GM06990 (cell line): ENCODE data around the gene PYGM.

Experiments
- DNase-seq: peaks from one replicate; pipeline ENCODE4 v3.0.0-alpha.2; 2011; ENCODE audit not compliant: insufficient read length; ENCODE audit errors: extremely low read depth
- H3K27me3 ChIP-seq: replicated peaks from 2 replicates; pipeline ENCODE4 v1.6.0; 2011; ENCODE audit warnings: low read length; ENCODE audit not compliant: control insufficient read depth, insufficient read depth
- H3K36me3 ChIP-seq: 2 replicates; pipeline ENCODE4 v1.5.1; 2011; ENCODE audit warnings: low read length; ENCODE audit not compliant: control insufficient read depth, insufficient read depth
- H3K4me3 ChIP-seq: replicated peaks from 2 replicates; pipeline ENCODE4 v1.5.1; 2011; ENCODE audit warnings: low read depth, mild to moderate bottlenecking, control low read depth, low read length
- CTCF ChIP-seq: IDR thresholded peaks from 2 replicates; pipeline ENCODE4 v1.5.1; 2011; ENCODE audit warnings: low read length, control low read depth, mild to moderate bottlenecking, inconsistent platforms; ENCODE audit not compliant: insufficient read depth, poor library complexity, severe bottlenecking

PYGM gene

GRCh38 chr11:64713781-64714363 lies 45.9 kb downstream of the PYGM start:
- Histone ChIP-seq H3K4me3 (no peak overlapping the region), H3K36me3 (no peaks in the 10 kb centered on the region), H3K27me3 (no peaks in the 10 kb centered on the region; the same call in none of the 2 replicates)
- DNase-seq: no peak
- TF ChIP-seq CTCF: no peak

GRCh38 chr11:64713016-64713707 lies 46.6 kb downstream of the PYGM start:
- Histone ChIP-seq H3K4me3 (no peak overlapping the region), H3K36me3 (no peaks in the 10 kb centered on the region), H3K27me3 (no peaks in the 10 kb centered on the region; the same call in none of the 2 replicates)
- no peak for TF ChIP-seq CTCF
- no peak for DNase-seq

GRCh38 chr11:64712430-64713015 lies 47.3 kb downstream of the PYGM start:
- Histone ChIP-seq H3K27me3 (no peaks in the 10 kb centered on the region; the same call in none of the 2 replicates), H3K36me3 (no peaks in the 10 kb centered on the region), H3K4me3 (no peak overlapping the region)
- DNase-seq: no peak
- no peak for TF ChIP-seq CTCF

GRCh38 chr11:64711956-64712362 lies 47.8 kb downstream of the PYGM start:
- no peaks in the 10 kb centered on the region for H3K36me3 ChIP-seq
- no peak overlapping the region for H3K4me3 ChIP-seq
- H3K27me3 ChIP-seq: no peaks in the 10 kb centered on the region; the same call in none of the 2 replicates
- TF ChIP-seq CTCF: no peak
- no peak for DNase-seq

DNA sequence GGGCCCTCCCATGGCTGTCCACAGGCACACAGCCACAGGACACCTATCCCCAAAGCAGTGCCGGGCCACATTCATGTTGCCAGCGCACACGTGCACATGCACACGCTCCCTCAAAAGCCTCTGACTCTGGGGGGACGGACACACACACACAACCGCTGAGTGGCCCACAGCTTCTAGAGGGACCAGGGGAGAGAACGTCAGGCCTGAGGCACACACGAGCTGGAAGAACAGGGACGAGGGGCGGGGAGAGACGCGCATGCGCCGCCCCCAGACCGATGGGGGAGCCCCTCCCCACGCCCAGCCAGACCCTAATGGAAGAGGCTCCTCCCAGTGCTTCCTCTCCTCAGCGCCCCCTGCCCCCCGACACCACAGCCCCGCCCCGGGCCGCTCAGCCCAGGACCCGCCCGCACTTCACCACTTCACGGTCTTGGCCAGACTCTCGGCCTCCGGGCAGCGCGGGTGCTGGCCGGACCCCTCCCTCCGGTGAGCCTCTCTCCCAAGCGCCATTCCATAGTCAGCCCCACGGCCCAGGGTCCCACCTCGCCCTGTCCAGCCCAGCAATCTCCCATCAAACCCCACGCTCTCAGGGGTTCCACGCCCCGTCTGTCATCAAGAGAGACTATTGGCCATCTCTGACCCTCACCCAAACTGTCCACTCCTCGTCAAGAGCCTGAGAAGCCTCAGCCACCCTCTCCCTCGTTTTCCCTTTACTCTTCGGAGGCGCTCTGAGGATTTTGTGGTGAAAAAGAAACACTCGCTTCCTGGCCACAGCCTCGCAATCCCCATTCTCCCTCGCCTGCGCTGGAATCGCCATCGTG lies 48.4 kb downstream of the PYGM start:
- Histone ChIP-seq H3K4me3 (no peak overlapping the region), H3K36me3 (no peaks in the 10 kb centered on the region), H3K27me3 (no peaks in the 10 kb centered on the region; the same call in none of the 2 replicates)
- TF ChIP-seq CTCF: no peak
- no peak for DNase-seq
